Upper lobe of left lung (tissue), 6 donors: ENCODE measurements around the gene FAT2. TPM values are rescaled to one million over a fixed set of nuclear protein-coding genes. Genes with fewer than 3 reads are reported as not detected.
A peak's percentile ranks its signal among the peaks of the same experiment; 100 is the strongest.

ENCODE experiments used
- ATAC-seq, 2 donors: fragments of 200-7000 bp; cut with Tn5 transposase; one replicate each; pipeline ENCODE4 v1.9.1; 2022; ENCODE audit warnings: mild to moderate bottlenecking in 2 of 2, moderate library complexity in 2 of 2; ENCODE audit not compliant: low FRiP score in 2 of 2
- DNase-seq, 2 donors: peaks; one replicate each; pipeline ENCODE4 v3.0.0-alpha.2; 2019 to 2020
- H3K27ac ChIP-seq, 4 donors: fragments of 200-600 bp; sonication (generic); one replicate each; pipeline ENCODE4 v1.5.1; 2016 to 2019
- H3K27me3 ChIP-seq, 4 donors: fragments of 200-600 bp; sonication (generic); one replicate each; pipeline ENCODE4 v1.5.1; 2017 to 2019
- H3K36me3 ChIP-seq, 4 donors: fragments of 200-600 bp; sonication (generic); one replicate each; pipeline ENCODE4 v1.5.1; 2016 to 2019
- H3K4me1 ChIP-seq, 4 donors: fragments of 200-600 bp; sonication (generic); one replicate each; pipeline ENCODE4 v1.5.1; 2018 to 2019
- H3K4me3 ChIP-seq, 4 donors: fragments of 200-600 bp; sonication (generic); one replicate each; pipeline ENCODE4 v1.5.1; 2017 to 2019; ENCODE audit warnings: mild to moderate bottlenecking in 2 of 4, moderate library complexity in 1 of 4
- H3K9me3 ChIP-seq, 4 donors: fragments of 200-600 bp; sonication (generic); one replicate each; pipeline ENCODE4 v1.5.1; 2018 to 2019
- CTCF ChIP-seq, 6 experiments: fragments of 450-650 bp in 4 of 6; fragments of 200-600 bp in 2 of 6; sonication (generic) in 2 of 6; IDR thresholded peaks; one replicate each; pipeline ENCODE4 v1.5.1; 2016 to 2019; ENCODE audit warnings: antibody characterized with exemption in 6 of 6
- EP300 ChIP-seq, 4 donors: sonication (generic); formaldehyde crosslinking; IDR thresholded peaks; one replicate each; pipeline ENCODE4 v1.5.1; 2017; ENCODE audit warnings: antibody characterized with exemption in 4 of 4, control low read depth in 2 of 4
- POLR2A ChIP-seq, 4 donors: fragments of 450-650 bp; IDR thresholded peaks; one replicate each; pipeline ENCODE4 v1.5.1; 2016 to 2017; ENCODE audit warnings: antibody characterized with exemption in 4 of 4, mild to moderate bottlenecking in 2 of 4
- POLR2AphosphoS5 ChIP-seq, 2 donors: sonication (generic); formaldehyde crosslinking; IDR thresholded peaks; one replicate each; pipeline ENCODE4 v1.5.1; 2017; ENCODE audit warnings: antibody characterized with exemption in 2 of 2
- WGBS, 2 donors: methylation state at CpG; one replicate each; pipeline ENCODE4 v1.1.5; 2017 to 2018; 5-methylcytosine and 5-hydroxymethylcytosine counted together
- total RNA-seq, 6 donors: library from RNA; depleted of rRNA in 4 of 6; stranded (reverse); fragments of >200 nt in 4 of 6; gene quantifications; one replicate each; pipeline versions ENCODE4 v1.1.0 to v1.2.1, GENCODE V29; 2016 to 2021
- donor health status: DM: no; HTN: no; CAD: no; lungs with moderate emphysema.
- donor health status: DM: no; HTN: yes; CAD: no; lungs with severe emphysema.

FAT2 gene
- total RNA-seq, 6 donors from 2014 or later, result under 0.01 to 2.3 (median 0.06) TPM; not detected in 1

- Histone ChIP-seq H3K36me3 (no peaks in the 10 kb centered on the region), H3K9me3 (no peaks in the 10 kb centered on the region), H3K4me1 (no peaks in the 10 kb centered on the region), H3K4me3 (no peak overlapping the region), H3K27me3 (no peaks in the 10 kb centered on the region), H3K27ac (no peak overlapping the region)
- no peak for TF ChIP-seq CTCF (IDR thresholded peaks at IDR 0.05)
- TF ChIP-seq EP300 (IDR thresholded peaks at IDR 0.05), result no peak
- no peak for TF ChIP-seq POLR2AphosphoS5 (IDR thresholded peaks at IDR 0.05)
- TF ChIP-seq POLR2A (IDR thresholded peaks at IDR 0.05), result no peak
- DNase-seq (no peak), ATAC-seq (peak in 1 of 2 donors; percentile 14)
- WGBS, 2 donors, result 69 to 88% methylated on average over 2 of the region's 2 CpGs
These were observed 41.0 kb downstream of the FAT2 start for GRCh38 chr5:151550146-151550545.

- Histone ChIP-seq H3K36me3 (no peaks in the 10 kb centered on the region), H3K27me3 (no peaks in the 10 kb centered on the region), H3K4me3 (no peak overlapping the region), H3K4me1 (no peaks in the 10 kb centered on the region), H3K27ac (no peak overlapping the region), H3K9me3 (no peaks in the 10 kb centered on the region)
- DNase-seq (no peak), ATAC-seq (no peak)
- no peak for TF ChIP-seq CTCF (IDR thresholded peaks at IDR 0.05)
- TF ChIP-seq EP300 (IDR thresholded peaks at IDR 0.05), result no peak
- no peak for TF ChIP-seq POLR2A (IDR thresholded peaks at IDR 0.05)
- no peak for TF ChIP-seq POLR2AphosphoS5 (IDR thresholded peaks at IDR 0.05)
- 70 to 81% methylated on average over 2 of the region's 2 CpGs for WGBS, 2 donors
These were observed 41.4 kb downstream of the FAT2 start for GRCh38 chr5:151549713-151550112.

- WGBS, 2 donors, result 81 to 84% methylated on average over 4 of the region's 4 CpGs
- Histone ChIP-seq H3K36me3 (no peaks in the 10 kb centered on the region), H3K4me3 (no peak overlapping the region), H3K27ac (no peak overlapping the region), H3K9me3 (no peaks in the 10 kb centered on the region), H3K27me3 (no peaks in the 10 kb centered on the region), H3K4me1 (no peaks in the 10 kb centered on the region)
- TF ChIP-seq POLR2AphosphoS5 (IDR thresholded peaks at IDR 0.05) (no peak), CTCF (IDR thresholded peaks at IDR 0.05) (no peak), POLR2A (IDR thresholded peaks at IDR 0.05) (no peak), EP300 (IDR thresholded peaks at IDR 0.05) (no peak)
- no peak for DNase-seq
- ATAC-seq, result no peak
These were observed 43.8 kb downstream of the FAT2 start for GRCh38 chr5:151547364-151547763.

- H3K4me3 ChIP-seq, result no peak overlapping the region
- 86 to 90% methylated on average over 2 of the region's 2 CpGs for WGBS, 2 donors
- no peak overlapping the region for H3K27ac ChIP-seq
- H3K27me3 ChIP-seq, result no peaks in the 10 kb centered on the region
- H3K36me3 ChIP-seq, result no peaks in the 10 kb centered on the region
- no peak for TF ChIP-seq POLR2AphosphoS5 (IDR thresholded peaks at IDR 0.05)
- TF ChIP-seq EP300 (IDR thresholded peaks at IDR 0.05), result no peak
- TF ChIP-seq POLR2A (IDR thresholded peaks at IDR 0.05), result no peak
- no peaks in the 10 kb centered on the region for H3K9me3 ChIP-seq
- no peak for ATAC-seq
- H3K4me1 ChIP-seq, result no peaks in the 10 kb centered on the region
- no peak for DNase-seq
These were observed 49.6 kb downstream of the FAT2 start for GRCh38 chr5:151541571-151541970.

Other genes starting within 250 kb of the FAT2 start
- gene SLC36A2, start 243.8 kb downstream of the FAT2 start, total RNA-seq, result not detected
- 10 to 100 TPM in 5 of 6 donors, 1 to 10 TPM in 1; 9.5 to 49.2 (median 12.9) TPM for gene SLC36A1, start 143.7 kb downstream of the FAT2 start, total RNA-seq
- gene SPARC, start 95.6 kb upstream of the FAT2 start, total RNA-seq, result 1,000 to 10,000 TPM in 1 of 6 donors, 100 to 1,000 TPM in 5; 234 to 1,553 (median 581) TPM
- gene ATOX1, start 167.3 kb upstream of the FAT2 start, total RNA-seq, result 10 to 100 TPM; 57.6 to 87.0 (median 66.9) TPM
- 100 to 1,000 TPM in 2 of 6 donors, 10 to 100 TPM in 4; 40.9 to 169 (median 81.6) TPM for gene G3BP1, start 180.6 kb upstream of the FAT2 start, total RNA-seq